Activated CD8-positive, alpha-beta memory T cell treated with anti-CD3 and anti-CD28 coated beads for 36 hours (primary cell): ENCODE data around the gene SHROOM3. TPM values are rescaled to one million over a fixed set of nuclear protein-coding genes. Genes with fewer than 3 reads are reported as not detected.

Experiments
- total RNA-seq, 2 experiments: library from RNA; stranded (reverse); gene quantifications; one replicate each; pipeline ENCODE4 v1.2.3, GENCODE V29; 2021

SHROOM3 gene
- total RNA-seq, 2 experiments from 2014 or later: not detected

Other genes starting within 250 kb of the SHROOM3 start
- gene SCARB2, start 221.4 kb upstream of the SHROOM3 start, total RNA-seq: 1 to 10 TPM; 4.1 to 5.1 TPM
- gene FAM47E, start 183.5 kb upstream of the SHROOM3 start, total RNA-seq: not detected
- gene STBD1, start 128.5 kb upstream of the SHROOM3 start, total RNA-seq: under 1 TPM; 0.21 to 0.40 TPM
- gene CCDC158, start 14.1 kb upstream of the SHROOM3 start, total RNA-seq: not detected